SU-DHL-6 (cell line): ENCODE data around the gene ASB13.

ENCODE experiments used
- H2AFZ ChIP-seq: fragments of 200-600 bp; sonication (generic); 2 replicates; pipeline ENCODE4 v1.6.1; 2014; ENCODE audit warnings: low read depth, mild to moderate bottlenecking, moderate library complexity, mixed read lengths, antibody characterized with exemption, low read length; ENCODE audit not compliant: severe bottlenecking
- H3F3A ChIP-seq: fragments of 200-600 bp; shearing (Covaris generic); 2 replicates; pipeline ENCODE4 v1.6.0; 2016; ENCODE audit warnings: antibody characterized with exemption, mild to moderate bottlenecking; ENCODE audit not compliant: insufficient read depth
- H3K27ac ChIP-seq: fragments of 200-600 bp; sonication (generic); 2 replicates; pipeline ENCODE4 v1.5.1; 2016; ENCODE audit warnings: low read depth, mild to moderate bottlenecking, low read length, moderate library complexity, mixed read lengths
- H3K27me3 ChIP-seq: fragments of 200-600 bp; sonication (generic), shearing (Covaris generic); 2 replicates; pipeline ENCODE4 v1.6.0; 2014; ENCODE audit warnings: mild to moderate bottlenecking, low read length
- H3K36me3 ChIP-seq: fragments of 200-600 bp; sonication (generic); 2 replicates; pipeline ENCODE4 v1.6.1; 2014; ENCODE audit warnings: mild to moderate bottlenecking, low read length, mixed read lengths
- H3K4me2 ChIP-seq: fragments of 300-600, 200-600 bp; shearing (Covaris generic), sonication (generic); 2 replicates; pipeline ENCODE4 v1.6.0; 2014; ENCODE audit warnings: low read length, low read depth, mild to moderate bottlenecking; ENCODE audit not compliant: poor library complexity, severe bottlenecking
- H3K4me3 ChIP-seq: fragments of 200-600 bp; sonication (generic); 2 replicates; pipeline ENCODE4 v1.5.1; 2014; ENCODE audit warnings: antibody characterized with exemption, low read length, mild to moderate bottlenecking, mixed read lengths; ENCODE audit not compliant: insufficient read depth, poor library complexity, severe bottlenecking
- H3K79me2 ChIP-seq: fragments of 200-600 bp; sonication (generic); 2 replicates; pipeline ENCODE4 v1.6.1; 2014; ENCODE audit warnings: mild to moderate bottlenecking, low read length, moderate library complexity; ENCODE audit not compliant: insufficient read depth
- H3K9ac ChIP-seq: fragments of 200-600 bp; sonication (generic); 2 replicates; pipeline ENCODE4 v1.7.0; 2014; ENCODE audit warnings: mild to moderate bottlenecking, low read length
- H3K9me2 ChIP-seq: fragments of 200-600 bp; sonication (generic); replicated peaks from 2 replicates; pipeline ENCODE4 v1.6.1; 2014; ENCODE audit warnings: low read length; ENCODE audit not compliant: insufficient read depth
- H3K9me3 ChIP-seq: fragments of 200-600 bp; sonication (generic); 2 replicates; pipeline ENCODE4 v1.6.1; 2014; ENCODE audit warnings: low read length, mixed read lengths; ENCODE audit not compliant: insufficient read depth
- H4K20me1 ChIP-seq: fragments of 200-600 bp; sonication (generic); 2 replicates; pipeline ENCODE4 v1.6.1; 2014; ENCODE audit warnings: low read depth, mild to moderate bottlenecking, antibody characterized with exemption, low read length, moderate library complexity, mixed read lengths
- CTCF ChIP-seq: fragments of 200-600 bp; sonication (generic); IDR thresholded peaks from one replicate; pipeline ENCODE4 v1.5.1; 2017; ENCODE audit warnings: antibody characterized with exemption, mild to moderate bottlenecking, low read length, moderate library complexity; ENCODE audit not compliant: insufficient read depth, poor library complexity, severe bottlenecking
- EZH2phosphoT487 ChIP-seq: fragments of 200-600 bp; sonication (generic), shearing (Covaris generic); conservative IDR thresholded peaks from 2 replicates; pipeline ENCODE4 v1.6.1; 2018; ENCODE audit warnings: mild to moderate bottlenecking, antibody characterized with exemption, low read length, moderate library complexity, mixed read lengths

Gene ASB13

GRCh38 chr10:5591336-5591824 lies 75.0 kb downstream of the ASB13 start:
- Histone ChIP-seq H3K27me3 (no peaks in the 10 kb centered on the region), H3F3A (no peaks in the 10 kb centered on the region), H3K4me3 (no peak overlapping the region), H3K9ac (no peak overlapping the region), H3K27ac (no peak overlapping the region), H3K36me3 (no peaks in the 10 kb centered on the region), H2AFZ (no peak overlapping the region), H3K9me3 (no peaks in the 10 kb centered on the region), H3K4me2 (no peak overlapping the region), H4K20me1 (no peaks in the 10 kb centered on the region), H3K79me2 (no peaks in the 10 kb centered on the region), H3K9me2 (no peaks in the 10 kb centered on the region)
- TF ChIP-seq CTCF, result no peak
- no peak for TF ChIP-seq EZH2phosphoT487

- no peaks in the 10 kb centered on the region for H3K79me2 ChIP-seq
- H3K27ac ChIP-seq, result no peak overlapping the region
- no peak overlapping the region for H3K4me2 ChIP-seq
These were observed 75.6 kb downstream of the ASB13 start for GRCh38 chr10:5590816-5591215.

GRCh38 chr10:5589661-5590511 lies 76.5 kb downstream of the ASB13 start:
- H2AFZ ChIP-seq, result no peak overlapping the region
- no peak overlapping the region for H3K9ac ChIP-seq
- H3K9me2 ChIP-seq, result no peaks in the 10 kb centered on the region
- H3K4me3 ChIP-seq, result no peak overlapping the region
- no peaks in the 10 kb centered on the region for H4K20me1 ChIP-seq
- no peak for TF ChIP-seq CTCF
- TF ChIP-seq EZH2phosphoT487, result no peak
- no peaks in the 10 kb centered on the region for H3K36me3 ChIP-seq
- no peak overlapping the region for H3K4me2 ChIP-seq
- H3K27me3 ChIP-seq, result no peaks in the 10 kb centered on the region
- no peaks in the 10 kb centered on the region for H3F3A ChIP-seq
- no peaks in the 10 kb centered on the region for H3K9me3 ChIP-seq
- no peaks in the 10 kb centered on the region for H3K79me2 ChIP-seq
- H3K27ac ChIP-seq, result no peak overlapping the region

More at GRCh38 chr10:5590816-5591215, 75.6 kb downstream of the ASB13 start:
- no peak overlapping the region for H3K9ac ChIP-seq
- H3K4me3 ChIP-seq, result no peak overlapping the region
- H3K9me2 ChIP-seq, result no peaks in the 10 kb centered on the region
- TF ChIP-seq EZH2phosphoT487 (no peak), CTCF (no peak)
- H4K20me1 ChIP-seq, result no peaks in the 10 kb centered on the region
- no peaks in the 10 kb centered on the region for H3K27me3 ChIP-seq
- H3F3A ChIP-seq, result no peaks in the 10 kb centered on the region
- no peak overlapping the region for H2AFZ ChIP-seq
- H3K9me3 ChIP-seq, result no peaks in the 10 kb centered on the region
- H3K36me3 ChIP-seq, result no peaks in the 10 kb centered on the region
